NT2/D1 (cell line): ENCODE measurements around the gene POU2F2.

ENCODE experiments used
- YY1 ChIP-seq: IDR thresholded peaks from 2 replicates; pipeline ENCODE4 v1.6.1; 2011; ENCODE audit not compliant: insufficient read length, insufficient read depth
- ZNF274 ChIP-seq: IDR thresholded peaks from 2 replicates; pipeline ENCODE4 v1.6.1; 2011; ENCODE audit warnings: mild to moderate bottlenecking, low read depth, low read length

DNA sequence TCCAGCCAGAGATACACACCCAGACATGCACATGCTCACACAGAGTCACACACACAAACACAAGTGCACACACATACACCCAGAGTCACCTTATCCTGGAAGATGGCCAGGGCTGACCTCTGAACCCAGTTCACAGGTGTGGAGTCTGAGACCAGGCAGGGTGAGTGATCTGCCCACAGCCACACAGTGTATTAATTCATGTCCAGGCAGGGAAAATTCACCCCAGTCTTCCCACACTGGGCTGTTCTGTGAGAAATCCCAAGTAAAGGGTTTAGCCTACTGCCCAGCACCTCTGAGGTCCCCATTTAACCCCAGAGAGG, 2.0 kb downstream of the POU2F2 start:
- TF ChIP-seq ZNF274 (no peak), YY1 (no peak)
